Hepatocyte (in vitro differentiated cells): ENCODE data around the gene ARSB. TPM values are rescaled to one million over a fixed set of nuclear protein-coding genes. Genes with fewer than 3 reads are reported as not detected.

Source experiments
- DNase-seq: peaks from one replicate; pipeline ENCODE4 v3.0.0-alpha.2; 2016; ENCODE audit warnings: low spot score
- H2AFZ ChIP-seq: fragments of 200-600 bp; sonication (generic); 2 replicates; pipeline ENCODE4 v1.6.0; 2016; ENCODE audit warnings: antibody characterized with exemption, mild to moderate bottlenecking
- H3K27ac ChIP-seq: fragments of 200-600 bp; sonication (generic); 2 replicates; pipeline ENCODE4 v1.5.1; 2016; ENCODE audit warnings: mild to moderate bottlenecking
- H3K27me3 ChIP-seq: fragments of 200-600 bp; sonication (generic); 2 replicates; pipeline ENCODE4 v1.6.1; 2016
- H3K36me3 ChIP-seq: fragments of 200-600 bp; sonication (generic); replicated peaks from 2 replicates; pipeline ENCODE4 v1.5.1; 2016; ENCODE audit warnings: low read depth; ENCODE audit not compliant: insufficient read depth
- H3K4me1 ChIP-seq: fragments of 200-600 bp; sonication (generic); 2 replicates; pipeline ENCODE4 v1.5.1; 2016; ENCODE audit warnings: mild to moderate bottlenecking, moderate library complexity; ENCODE audit not compliant: insufficient read depth
- H3K4me2 ChIP-seq: fragments of 200-600 bp; sonication (generic); 2 replicates; pipeline ENCODE4 v1.6.0; 2016
- H3K4me3 ChIP-seq: fragments of 200-600 bp; sonication (generic); 2 replicates; pipeline ENCODE4 v1.5.1; 2016; ENCODE audit warnings: mild to moderate bottlenecking
- H3K79me2 ChIP-seq: fragments of 200-600 bp; sonication (generic); 2 replicates; pipeline ENCODE4 v1.6.0; 2017; ENCODE audit warnings: mild to moderate bottlenecking
- H3K9me2 ChIP-seq: fragments of 200-600 bp; sonication (generic); replicated peaks from 2 replicates; pipeline ENCODE4 v1.6.0; 2017; ENCODE audit warnings: mild to moderate bottlenecking; ENCODE audit not compliant: insufficient read depth
- H3K9me3 ChIP-seq: fragments of 200-600 bp; sonication (generic); 2 replicates; pipeline ENCODE4 v1.5.1; 2016; ENCODE audit warnings: low read depth, mild to moderate bottlenecking
- H4K20me1 ChIP-seq: fragments of 200-600 bp; sonication (generic); 2 replicates; pipeline ENCODE4 v1.6.0; 2016; ENCODE audit warnings: mild to moderate bottlenecking; ENCODE audit not compliant: insufficient read depth, poor library complexity, severe bottlenecking
- EZH2 ChIP-seq: fragments of 200-600 bp; sonication (generic); IDR thresholded peaks from 2 replicates; pipeline ENCODE4 v1.6.1; 2016; ENCODE audit warnings: antibody characterized with exemption, mild to moderate bottlenecking, borderline replicate concordance
- EZH2phosphoT487 ChIP-seq: fragments of 200-600 bp; sonication (generic); IDR thresholded peaks from one replicate; pipeline ENCODE4 v1.6.1; 2018; ENCODE audit warnings: antibody characterized with exemption, mild to moderate bottlenecking, low read depth, moderate library complexity; ENCODE audit not compliant: unreplicated experiment, severe bottlenecking
- WGBS: methylation state at CpG from one replicate; pipeline ENCODE4 v1.1.6; 2016; ENCODE audit warnings: low lambda C conversion rate; ENCODE audit errors: missing lambda C conversion rate; 5-methylcytosine and 5-hydroxymethylcytosine counted together
- polyA plus RNA-seq: library from polyadenylated mRNA; unstranded; fragments of >200 nt; fragmentation: Nextera tagmentation; extraction: Ambion mirVana; gene quantifications from 2 replicates; pipeline ENCODE4 v1.2.1, GENCODE V29; 2016
- total RNA-seq: library from RNA; depleted of rRNA; stranded (reverse); fragments of >200 nt; gene quantifications from 2 replicates; pipeline ENCODE4 v1.2.3, GENCODE V29; 2014
- TF ChIP-seq, protein P1 (sequence below): fragments of 200-600 bp; sonication (generic); IDR thresholded peaks from 2 replicates; pipeline ENCODE4 v1.5.1; 2016; ENCODE audit warnings: antibody characterized with exemption, mild to moderate bottlenecking; ENCODE audit not compliant: poor library complexity

The ARSB gene
- total and polyA plus RNA-seq, 2 experiments from 2014 or later = 13.5 to 19.8 TPM

DNA sequence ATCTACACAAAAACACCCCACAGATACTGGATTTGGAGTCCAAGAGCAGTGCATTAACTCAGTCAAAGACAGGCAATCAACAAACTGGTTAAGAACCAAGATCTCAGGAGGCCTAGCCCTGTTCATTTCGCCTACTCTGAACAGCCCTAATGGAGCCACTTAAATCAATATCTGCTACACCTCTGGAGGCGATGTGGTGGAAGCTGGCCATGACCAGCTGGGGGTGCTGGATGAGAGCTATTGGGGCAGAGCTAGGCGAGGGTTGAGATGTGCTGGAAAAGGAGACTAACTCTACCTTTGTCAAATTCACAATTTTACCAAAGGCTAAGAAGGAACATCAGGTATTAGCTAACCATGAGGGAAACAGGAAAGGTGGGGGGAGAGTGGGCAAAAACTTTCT is 23.3 kb upstream of the ARSB start:
- H3K4me2 ChIP-seq = no peak overlapping the region
- H3K27ac ChIP-seq = no peak overlapping the region
- no peaks in the 10 kb centered on the region for H3K36me3 ChIP-seq
- no peak overlapping the region for H2AFZ ChIP-seq
- H3K27me3 ChIP-seq = no peaks in the 10 kb centered on the region
- TF ChIP-seq EZH2 (no peak), EZH2phosphoT487 (no peak)
- TF ChIP-seq, protein P1, sequence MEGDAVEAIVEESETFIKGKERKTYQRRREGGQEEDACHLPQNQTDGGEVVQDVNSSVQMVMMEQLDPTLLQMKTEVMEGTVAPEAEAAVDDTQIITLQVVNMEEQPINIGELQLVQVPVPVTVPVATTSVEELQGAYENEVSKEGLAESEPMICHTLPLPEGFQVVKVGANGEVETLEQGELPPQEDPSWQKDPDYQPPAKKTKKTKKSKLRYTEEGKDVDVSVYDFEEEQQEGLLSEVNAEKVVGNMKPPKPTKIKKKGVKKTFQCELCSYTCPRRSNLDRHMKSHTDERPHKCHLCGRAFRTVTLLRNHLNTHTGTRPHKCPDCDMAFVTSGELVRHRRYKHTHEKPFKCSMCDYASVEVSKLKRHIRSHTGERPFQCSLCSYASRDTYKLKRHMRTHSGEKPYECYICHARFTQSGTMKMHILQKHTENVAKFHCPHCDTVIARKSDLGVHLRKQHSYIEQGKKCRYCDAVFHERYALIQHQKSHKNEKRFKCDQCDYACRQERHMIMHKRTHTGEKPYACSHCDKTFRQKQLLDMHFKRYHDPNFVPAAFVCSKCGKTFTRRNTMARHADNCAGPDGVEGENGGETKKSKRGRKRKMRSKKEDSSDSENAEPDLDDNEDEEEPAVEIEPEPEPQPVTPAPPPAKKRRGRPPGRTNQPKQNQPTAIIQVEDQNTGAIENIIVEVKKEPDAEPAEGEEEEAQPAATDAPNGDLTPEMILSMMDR = no peak
- no peaks in the 10 kb centered on the region for H3K4me1 ChIP-seq
- H3K9me2 ChIP-seq = no peaks in the 10 kb centered on the region
- 65% methylated on average over 3 of the region's 3 CpGs for WGBS
- no peak overlapping the region for H3K4me3 ChIP-seq
- no peaks in the 10 kb centered on the region for H3K9me3 ChIP-seq
- DNase-seq = no peak
- no peaks in the 10 kb centered on the region for H3K79me2 ChIP-seq
- H4K20me1 ChIP-seq = no peaks in the 10 kb centered on the region

DNA sequence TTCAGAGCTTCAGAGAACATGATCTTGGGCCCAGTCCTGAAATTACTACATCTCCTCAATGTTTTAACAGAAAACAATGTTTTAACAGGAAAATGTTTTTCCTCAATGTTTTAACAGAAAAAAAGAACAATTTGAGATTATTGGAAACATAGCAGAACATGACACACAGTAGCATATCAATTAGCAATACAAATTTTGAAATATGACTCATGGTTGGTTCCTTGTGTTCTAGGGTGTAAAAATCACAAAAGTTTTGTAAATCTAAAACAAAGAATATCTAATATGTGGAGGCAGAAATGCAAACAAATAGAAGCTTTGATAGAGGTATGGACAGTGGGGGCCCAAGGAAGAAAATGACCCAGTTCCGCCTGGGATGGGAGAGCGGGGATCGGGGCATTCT is 22.8 kb upstream of the ARSB start:
- WGBS = 96% methylated on average over 3 of the region's 3 CpGs
- H3K9me2 ChIP-seq = no peaks in the 10 kb centered on the region
- H4K20me1 ChIP-seq = no peaks in the 10 kb centered on the region
- no peaks in the 10 kb centered on the region for H3K79me2 ChIP-seq
- H2AFZ ChIP-seq = no peak overlapping the region
- no peaks in the 10 kb centered on the region for H3K4me1 ChIP-seq
- H3K4me3 ChIP-seq = no peak overlapping the region
- DNase-seq = no peak
- no peak for TF ChIP-seq EZH2phosphoT487
- no peak for TF ChIP-seq EZH2
- TF ChIP-seq, protein P1 = no peak
- H3K9me3 ChIP-seq = no peaks in the 10 kb centered on the region
- H3K27me3 ChIP-seq = no peaks in the 10 kb centered on the region
- H3K36me3 ChIP-seq = no peaks in the 10 kb centered on the region
- H3K27ac ChIP-seq = no peak overlapping the region
- H3K4me2 ChIP-seq = no peak overlapping the region

- Histone ChIP-seq H2AFZ (no peak overlapping the region), H3K4me2 (no peak overlapping the region), H3K9me2 (no peaks in the 10 kb centered on the region), H3K36me3 (no peaks in the 10 kb centered on the region), H3K27me3 (no peaks in the 10 kb centered on the region), H3K4me1 (no peaks in the 10 kb centered on the region), H4K20me1 (no peaks in the 10 kb centered on the region), H3K9me3 (no peaks in the 10 kb centered on the region), H3K27ac (no peak overlapping the region), H3K79me2 (no peaks in the 10 kb centered on the region), H3K4me3 (no peak overlapping the region)
- TF ChIP-seq EZH2phosphoT487 (no peak), EZH2 (no peak)
- TF ChIP-seq, protein P1 = no peak
- 86% methylated on average over 6 of the region's 6 CpGs for WGBS
- DNase-seq = no peak
Observed at GRCh38 chr5:79005936-79006631, 21.0 kb upstream of the ARSB start.
